Gastroesophageal sphincter (tissue), 3 donors: ENCODE results near the gene ADAMTS14.

Experiments
- CTCF ChIP-seq, 4 experiments: fragments of 200-600 bp in 2 of 4; fragments of 450-650 bp in 2 of 4; sonication (generic) in 1 of 4; IDR thresholded peaks; one replicate each; pipeline ENCODE4 v1.5.1; 2017 to 2019; ENCODE audit warnings: antibody characterized with exemption in 4 of 4, mild to moderate bottlenecking in 2 of 4, moderate library complexity in 2 of 4
- POLR2AphosphoS5 ChIP-seq: sonication (generic); formaldehyde crosslinking; IDR thresholded peaks from one replicate; pipeline ENCODE4 v1.6.1; 2017; ENCODE audit warnings: antibody characterized with exemption

DNA sequence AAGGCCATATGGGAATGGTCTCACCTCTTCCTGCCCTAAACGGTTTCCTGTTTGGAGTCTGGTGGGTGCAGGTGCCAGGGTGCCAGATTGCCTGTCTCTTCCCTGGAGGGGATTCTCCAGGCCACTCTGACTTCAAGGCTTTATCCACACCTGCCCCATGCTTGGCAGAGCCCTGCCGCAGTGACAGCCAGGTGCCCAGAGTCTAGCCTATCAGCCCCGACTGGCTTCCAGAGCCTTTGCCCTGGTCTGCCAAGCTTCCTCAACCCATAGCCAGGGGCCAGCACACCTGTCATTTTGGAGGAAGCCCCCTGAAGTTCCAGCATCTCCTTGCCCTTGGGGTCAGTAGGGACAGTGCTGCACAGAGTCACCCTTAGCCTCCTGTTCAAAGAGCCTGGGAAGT is 91.3 kb downstream of the ADAMTS14 start:
- TF ChIP-seq CTCF (IDR thresholded peaks at IDR 0.05) (no peak), POLR2AphosphoS5 (no peak)
